H1 (cell line): ENCODE data around the gene KCTD15.

Experiments
- ATF2 ChIP-seq: IDR thresholded peaks from 2 replicates; pipeline ENCODE4 v1.6.1; 2012; ENCODE audit warnings: low read length, inconsistent platforms
- CREB1 ChIP-seq: IDR thresholded peaks from 2 replicates; pipeline ENCODE4 v1.6.1; 2012; ENCODE audit warnings: inconsistent platforms
- CTCF ChIP-seq, 3 experiments: IDR thresholded peaks; 1 replicate in 2 of 3; 2 replicates in 1 of 3; pipeline versions ENCODE4 v1.5.1 to v1.6.1; 2011; ENCODE audit warnings: low read length in 3 of 3, mild to moderate bottlenecking in 3 of 3, inconsistent platforms in 2 of 3, low read depth in 1 of 3, moderate library complexity in 1 of 3; ENCODE audit not compliant: insufficient read depth in 1 of 3; ENCODE audit errors: control extremely low read depth in 1 of 3
- EP300 ChIP-seq, 2 experiments: IDR thresholded peaks; 1 replicate in 1 of 2; 2 replicates in 1 of 2; pipeline ENCODE4 v1.6.1; 2011 to 2012; ENCODE audit warnings: low read depth in 2 of 2, low read length in 2 of 2, mild to moderate bottlenecking in 2 of 2, borderline replicate concordance in 1 of 2, inconsistent platforms in 1 of 2, moderate library complexity in 1 of 2
- GABPA ChIP-seq: IDR thresholded peaks from 2 replicates; pipeline ENCODE4 v1.6.1; 2011; ENCODE audit warnings: mild to moderate bottlenecking, low read length, moderate library complexity, borderline replicate concordance; ENCODE audit not compliant: insufficient read depth
- POLR2AphosphoS5 ChIP-seq: IDR thresholded peaks from 2 replicates; pipeline ENCODE4 v1.6.1; 2011; ENCODE audit warnings: low read depth, low read length
- SP1 ChIP-seq: IDR thresholded peaks from 2 replicates; pipeline ENCODE4 v1.6.1; 2011; ENCODE audit warnings: low read depth, low read length
- TAF1 ChIP-seq: IDR thresholded peaks from 2 replicates; pipeline ENCODE4 v1.6.1; 2011; ENCODE audit warnings: mild to moderate bottlenecking, low read depth, low read length

GRCh38 chr19:33863436-33863835 lies 66.8 kb downstream of the KCTD15 start:
- TF ChIP-seq GABPA (no peak), POLR2AphosphoS5 (no peak), SP1 (no peak), EP300 (IDR thresholded peaks at IDR 0.05; ENCODE audit: borderline replicate concordance in 1 of 2, low read depth in 2 of 2, low read length in 2 of 2) (no peak), CREB1 (no peak), CTCF (IDR thresholded peaks at IDR 0.05; ENCODE audit: control extremely low read depth in 1 of 3, insufficient read depth in 1 of 3, low read depth in 1 of 3, low read length in 3 of 3) (no peak), TAF1 (no peak), ATF2 (no peak)
